GM12874 (cell line): ENCODE results near the gene ADGRB3.

Experiments
- CTCF ChIP-seq: IDR thresholded peaks from 2 replicates; pipeline ENCODE4 v1.5.1; 2011; ENCODE audit warnings: low read depth, mild to moderate bottlenecking, control low read depth, low read length, moderate library complexity; ENCODE audit not compliant: insufficient read depth

Gene ADGRB3

GRCh38 chr6:68719761-68720160 lies 84.7 kb downstream of the ADGRB3 start:
- TF ChIP-seq CTCF: no peak

DNA sequence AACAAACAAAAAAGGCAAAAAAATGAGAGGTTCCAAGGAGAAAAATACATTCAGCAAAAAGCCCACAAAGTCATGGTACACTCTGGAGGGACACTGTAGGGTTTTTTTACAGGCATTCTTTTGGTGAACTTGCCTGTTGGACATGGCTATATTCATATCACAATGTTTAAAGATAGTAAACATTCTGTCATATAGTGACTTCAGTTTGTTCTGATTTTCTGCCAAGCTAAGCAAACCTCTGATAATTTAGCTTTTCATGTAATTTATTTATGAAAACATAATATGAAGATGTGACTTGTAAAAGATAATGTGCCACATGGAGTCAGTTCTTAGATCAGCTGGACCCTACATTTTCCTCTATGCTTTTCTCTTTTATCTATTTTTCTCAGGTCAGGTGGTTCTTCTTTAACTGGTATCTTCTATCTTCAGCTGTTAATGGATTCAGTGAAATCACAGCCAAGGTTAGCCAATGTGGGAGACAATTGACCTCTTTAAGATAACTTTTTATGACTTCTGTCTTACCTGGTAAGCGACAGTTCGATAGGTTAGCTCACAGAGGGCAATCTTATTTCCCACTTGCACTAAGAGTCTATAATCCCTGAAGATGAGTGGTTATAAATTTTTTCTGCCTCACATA lies 87.9 kb downstream of the ADGRB3 start:
- TF ChIP-seq CTCF: no peak

DNA sequence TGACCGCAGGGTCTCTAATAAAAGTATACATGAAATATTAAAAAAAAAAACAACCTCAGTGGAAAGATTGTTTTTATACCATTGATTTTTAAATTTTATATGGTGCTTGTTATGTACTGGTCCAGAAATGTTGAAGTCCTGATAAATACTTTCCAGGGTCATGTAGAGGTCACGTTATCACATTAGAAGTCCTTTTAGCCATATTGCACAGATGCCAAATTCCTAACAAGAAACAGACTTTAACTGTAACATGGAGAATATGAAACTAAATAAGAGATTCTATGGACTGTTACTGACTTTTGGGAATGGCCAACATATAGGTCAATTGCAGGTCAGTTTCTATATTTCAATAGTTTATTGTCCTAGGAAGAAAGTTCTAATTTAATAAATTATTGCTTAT lies 89.0 kb downstream of the ADGRB3 start:
- TF ChIP-seq CTCF: no peak

- TF ChIP-seq CTCF: no peak
Measured at GRCh38 chr6:68726337-68726736, 91.3 kb downstream of the ADGRB3 start.

- no peak for TF ChIP-seq CTCF
Measured at GRCh38 chr6:68726992-68727391, 91.9 kb downstream of the ADGRB3 start.

DNA sequence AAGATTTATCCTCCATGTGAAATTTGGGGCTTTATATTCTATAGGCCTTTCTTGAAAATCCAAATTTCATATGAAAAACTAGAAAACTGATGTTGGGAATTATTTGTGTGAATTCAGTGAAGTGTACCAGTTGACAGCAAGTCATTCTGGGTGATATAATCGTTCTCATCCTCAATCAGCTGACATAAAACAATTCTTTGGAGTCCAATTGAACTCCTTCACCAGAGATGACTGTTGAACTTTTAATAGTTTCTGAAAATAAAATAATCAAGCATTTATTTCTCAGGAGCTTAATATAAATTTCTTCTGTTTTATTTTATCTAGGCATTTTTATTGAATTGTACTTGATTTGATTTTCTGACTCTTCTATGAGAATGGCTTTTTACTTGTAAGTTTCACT lies 92.6 kb downstream of the ADGRB3 start:
- no peak for TF ChIP-seq CTCF

DNA sequence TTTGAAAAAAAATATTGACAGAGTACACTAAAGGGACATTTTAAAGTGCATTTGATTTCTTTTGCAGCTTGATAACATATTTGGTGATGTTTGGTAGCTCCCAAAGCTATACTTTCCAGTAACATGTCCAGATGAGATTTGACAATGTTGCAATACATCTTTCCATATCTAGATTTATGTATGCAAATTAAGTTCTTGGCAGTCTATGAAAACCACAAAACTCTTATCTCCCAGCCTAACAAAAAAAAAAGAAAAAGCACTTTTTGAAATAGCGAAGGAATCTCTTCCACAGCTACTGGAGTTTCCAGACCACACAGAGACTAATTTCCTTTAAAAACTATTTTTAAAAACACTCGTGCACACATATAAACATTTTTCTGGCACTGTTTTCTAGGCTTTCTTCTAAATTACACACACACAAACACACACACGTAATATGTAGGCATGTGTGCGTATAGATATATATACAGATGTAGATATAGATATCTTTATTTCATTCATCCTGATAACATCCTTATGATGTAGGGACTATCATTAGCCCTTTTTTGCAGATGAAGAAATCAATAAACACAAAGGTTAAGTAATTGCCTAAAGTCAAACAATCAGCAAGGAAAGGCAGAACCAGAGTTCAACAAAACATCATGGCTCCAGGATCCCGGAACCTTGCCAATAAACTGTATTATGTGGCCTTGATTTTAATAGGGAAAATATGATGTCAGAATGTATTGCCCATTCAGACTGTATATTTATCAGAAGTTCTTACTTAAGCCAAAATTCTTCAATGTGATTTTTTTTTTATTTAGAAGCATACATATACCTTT lies 93.3 kb downstream of the ADGRB3 start:
- no peak for TF ChIP-seq CTCF
